HUES6 (cell line): ENCODE results near the gene MRPS7.

Experiments used
- H3K27ac ChIP-seq: 2 replicates; pipeline ENCODE4 v1.7.0; 2013; ENCODE audit warnings: low read depth, mild to moderate bottlenecking, low read length, inconsistent platforms
- H3K27me3 ChIP-seq: 2 replicates; pipeline ENCODE4 v1.6.1; 2013; ENCODE audit warnings: low read length; ENCODE audit not compliant: control insufficient read depth, insufficient read depth
- H3K36me3 ChIP-seq: 2 replicates; pipeline ENCODE4 v1.6.1; 2013; ENCODE audit warnings: low read length; ENCODE audit not compliant: control insufficient read depth, insufficient read depth
- H3K4me1 ChIP-seq: 2 replicates; pipeline ENCODE4 v1.6.1; 2013; ENCODE audit warnings: low read length; ENCODE audit not compliant: control insufficient read depth, insufficient read depth
- H3K4me3 ChIP-seq: 2 replicates; pipeline ENCODE4 v1.5.1; 2013; ENCODE audit warnings: low read depth, low read length
- H3K9ac ChIP-seq: one replicate; pipeline ENCODE4 v1.6.1; 2013; ENCODE audit warnings: mild to moderate bottlenecking, low read length
- H3K9me3 ChIP-seq: 2 replicates; pipeline ENCODE4 v1.6.1; 2013; ENCODE audit warnings: low read depth, low read length; ENCODE audit not compliant: control insufficient read depth, insufficient read depth

Gene MRPS7

DNA sequence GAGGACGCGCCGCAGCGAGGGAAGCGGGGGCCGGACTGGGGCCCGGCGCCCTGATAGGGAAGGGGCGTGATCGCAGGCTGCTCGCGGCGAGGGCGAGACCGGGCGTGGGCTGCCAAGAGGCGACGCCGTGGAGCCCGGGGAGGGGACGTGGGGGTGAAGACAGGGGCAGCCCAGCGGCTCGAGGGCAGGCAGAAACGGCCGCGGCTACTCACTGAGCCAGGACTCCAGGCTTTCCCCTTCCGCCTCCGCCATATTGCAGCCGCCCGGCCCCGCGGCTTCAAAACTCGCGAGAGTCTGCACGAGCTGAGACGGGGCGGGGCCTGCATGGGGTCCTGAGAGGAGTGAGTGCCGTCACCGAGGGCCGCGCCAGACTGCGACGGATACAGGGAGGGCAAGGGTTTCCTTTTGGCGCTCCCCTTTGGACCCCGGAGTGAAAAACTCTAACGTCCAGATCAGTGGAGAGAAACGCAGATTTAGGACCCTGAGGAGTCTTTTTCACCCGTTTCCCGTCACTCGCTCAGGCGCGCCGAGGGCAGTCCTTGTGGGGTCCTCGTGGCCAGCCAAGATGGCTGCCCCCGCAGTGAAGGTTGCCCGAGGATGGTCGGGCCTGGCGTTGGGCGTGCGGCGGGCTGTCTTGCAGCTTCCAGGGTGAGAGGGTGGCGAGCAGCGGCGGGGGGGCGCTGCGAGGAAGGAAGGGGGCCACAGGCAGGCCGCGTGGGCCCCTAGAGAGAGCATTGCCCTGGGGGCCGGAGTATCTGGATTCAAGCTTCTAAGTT is at the start of gene MRPS7, which contains the start of gene GGA3:
Gene MRPS7 (plus strand): TSS at position 544 of the 776 bp plus-strand sequence. CDS start 22 bp downstream, at position 566.
Gene GGA3 (minus strand): TSS at position 271 of the 776 bp plus-strand sequence. CDS start 19 bp downstream, at position 252.
- peaks cover 30% of the 10 kb centered on the region for H3K36me3 ChIP-seq
- H3K9me3 ChIP-seq = no peaks in the 10 kb centered on the region
- peak within 1 kb of the TSS; percentile 98 for H3K27ac ChIP-seq
- peak within 1 kb of the TSS; percentile 96 for H3K4me3 ChIP-seq
- H3K27me3 ChIP-seq = no peaks in the 10 kb centered on the region
- H3K4me1 ChIP-seq = peaks cover 14% of the 10 kb centered on the region
- peak within 1 kb of the TSS; percentile 99 for H3K9ac ChIP-seq

- Histone ChIP-seq H3K4me3 (no peak overlapping the region), H3K4me1 (no peaks in the 10 kb centered on the region), H3K9me3 (no peaks in the 10 kb centered on the region), H3K27me3 (no peaks in the 10 kb centered on the region), H3K9ac (no peak overlapping the region), H3K36me3 (peaks cover 80% of the 10 kb centered on the region), H3K27ac (no peak overlapping the region)
Observed at GRCh38 chr17:75218131-75218530, 43.5 kb upstream of the MRPS7 start.

GRCh38 chr17:75219815-75220214 is 41.9 kb upstream of the MRPS7 start:
- no peak overlapping the region for H3K27ac ChIP-seq
- H3K9ac ChIP-seq = no peak overlapping the region
- H3K4me1 ChIP-seq = no peaks in the 10 kb centered on the region
- H3K9me3 ChIP-seq = no peaks in the 10 kb centered on the region
- no peak overlapping the region for H3K4me3 ChIP-seq
- H3K27me3 ChIP-seq = no peaks in the 10 kb centered on the region
- H3K36me3 ChIP-seq = peaks cover 76% of the 10 kb centered on the region

- no peaks in the 10 kb centered on the region for H3K9me3 ChIP-seq
- H3K36me3 ChIP-seq = peaks cover 72% of the 10 kb centered on the region
- no peaks in the 10 kb centered on the region for H3K27me3 ChIP-seq
Observed at GRCh38 chr17:75225016-75225415, 36.7 kb upstream of the MRPS7 start.

GRCh38 chr17:75227729-75228128 is 34.0 kb upstream of the MRPS7 start:
- Histone ChIP-seq H3K27me3 (no peaks in the 10 kb centered on the region), H3K9ac (no peak overlapping the region), H3K9me3 (no peaks in the 10 kb centered on the region), H3K36me3 (peaks cover 83% of the 10 kb centered on the region), H3K4me1 (no peaks in the 10 kb centered on the region), H3K4me3 (no peak overlapping the region), H3K27ac (no peak overlapping the region)

More at GRCh38 chr17:75225016-75225415, 36.7 kb upstream of the MRPS7 start:
- Histone ChIP-seq H3K9ac (no peak overlapping the region), H3K4me3 (no peak overlapping the region), H3K4me1 (no peaks in the 10 kb centered on the region), H3K27ac (no peak overlapping the region)

DNA sequence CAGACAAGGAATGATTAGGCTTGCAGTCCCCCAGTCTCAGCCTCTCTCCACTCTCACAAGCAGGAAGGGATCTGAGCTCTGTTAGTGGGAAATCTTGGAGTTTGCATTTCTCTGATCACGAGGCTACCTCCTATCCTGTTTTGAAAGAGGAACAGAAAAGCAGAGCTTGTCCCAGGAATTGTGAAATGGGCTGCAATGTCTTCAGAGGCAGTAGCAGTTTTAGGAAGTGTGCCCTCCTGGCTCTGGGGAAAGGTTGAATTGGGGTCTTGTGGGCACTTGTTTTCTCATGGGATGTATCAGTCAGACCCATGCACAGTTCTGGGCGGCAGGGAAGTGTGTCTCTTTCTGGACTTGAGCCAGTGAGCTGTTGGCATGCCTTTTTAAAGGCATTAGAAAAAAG is 33.4 kb upstream of the MRPS7 start:
- peaks cover 84% of the 10 kb centered on the region for H3K36me3 ChIP-seq
- no peak overlapping the region for H3K27ac ChIP-seq
- no peak overlapping the region for H3K9ac ChIP-seq
- no peaks in the 10 kb centered on the region for H3K27me3 ChIP-seq
- no peak overlapping the region for H3K4me3 ChIP-seq
- no peaks in the 10 kb centered on the region for H3K4me1 ChIP-seq
- H3K9me3 ChIP-seq = no peaks in the 10 kb centered on the region

DNA sequence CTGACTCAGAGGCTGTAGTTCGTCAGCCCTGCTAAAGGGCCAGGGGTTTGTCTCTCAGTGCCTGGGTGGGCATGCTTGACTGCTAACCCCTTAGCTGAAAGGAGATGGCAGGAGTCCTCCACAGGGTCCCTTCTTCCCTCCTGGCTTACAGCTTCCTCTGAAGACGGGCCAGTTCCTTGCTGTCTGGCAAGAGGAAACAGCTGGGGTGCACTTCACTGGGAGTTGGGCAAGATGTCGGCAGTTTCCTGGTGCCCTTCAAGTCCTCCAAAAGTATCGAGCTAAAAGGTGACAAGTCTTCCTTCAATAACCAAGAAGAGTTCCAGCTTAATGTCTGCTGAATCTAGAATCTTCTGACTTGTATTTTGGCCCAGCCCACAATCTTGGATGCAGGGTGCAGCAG is 32.8 kb upstream of the MRPS7 start:
- peaks cover 83% of the 10 kb centered on the region for H3K36me3 ChIP-seq

GRCh38 chr17:75231071-75231470 is 30.6 kb upstream of the MRPS7 start:
- H3K36me3 ChIP-seq = peaks cover 85% of the 10 kb centered on the region
- H3K9ac ChIP-seq = no peak overlapping the region
- H3K9me3 ChIP-seq = no peaks in the 10 kb centered on the region
- H3K4me3 ChIP-seq = no peak overlapping the region
- H3K27ac ChIP-seq = no peak overlapping the region
- no peaks in the 10 kb centered on the region for H3K27me3 ChIP-seq
- no peaks in the 10 kb centered on the region for H3K4me1 ChIP-seq

More for the DNA sequence above, 32.8 kb upstream of the MRPS7 start:
- H3K27me3 ChIP-seq = no peaks in the 10 kb centered on the region
- no peak overlapping the region for H3K27ac ChIP-seq
- no peaks in the 10 kb centered on the region for H3K4me1 ChIP-seq
- H3K4me3 ChIP-seq = no peak overlapping the region
- no peak overlapping the region for H3K9ac ChIP-seq
- no peaks in the 10 kb centered on the region for H3K9me3 ChIP-seq

DNA sequence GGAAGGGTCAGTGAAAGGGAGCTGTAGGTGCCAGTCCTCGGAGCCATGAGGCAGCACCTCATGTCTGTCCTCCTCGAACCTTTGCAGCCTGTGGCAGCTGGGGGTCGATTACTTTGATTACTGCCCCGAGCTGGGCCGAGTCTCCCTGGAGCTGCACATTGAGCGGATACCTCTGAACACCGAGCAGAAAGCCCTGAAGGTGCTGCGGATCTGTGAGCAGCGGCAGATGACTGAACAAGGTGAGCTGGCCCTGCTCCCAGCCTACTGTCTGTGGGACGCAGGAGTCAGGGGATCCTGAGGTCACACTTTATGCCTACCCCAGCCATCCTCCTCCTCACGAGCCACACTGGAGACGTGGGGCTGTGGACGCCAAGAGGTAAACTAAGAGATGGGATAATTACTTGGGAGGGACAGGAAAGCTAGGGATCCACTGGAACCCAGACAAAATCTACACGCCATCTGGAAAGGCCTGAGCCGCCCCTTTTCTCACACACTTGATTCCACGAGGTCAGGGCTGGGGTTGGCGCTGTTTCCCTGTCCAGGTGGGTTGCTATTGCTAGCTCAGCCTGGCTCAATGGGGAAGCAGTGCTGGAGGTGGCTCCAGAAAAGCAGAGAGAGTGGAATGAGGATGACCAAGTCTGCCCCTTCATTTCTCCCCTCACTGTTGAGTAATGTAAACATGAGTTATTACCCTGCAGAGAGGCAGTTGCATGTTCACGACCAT is 29.8 kb upstream of the MRPS7 start:
- no peak overlapping the region for H3K27ac ChIP-seq
- H3K4me3 ChIP-seq = no peak overlapping the region
- H3K27me3 ChIP-seq = no peaks in the 10 kb centered on the region
- H3K9ac ChIP-seq = no peak overlapping the region
- H3K9me3 ChIP-seq = no peaks in the 10 kb centered on the region
- peaks cover 85% of the 10 kb centered on the region for H3K36me3 ChIP-seq
- H3K4me1 ChIP-seq = no peaks in the 10 kb centered on the region

DNA sequence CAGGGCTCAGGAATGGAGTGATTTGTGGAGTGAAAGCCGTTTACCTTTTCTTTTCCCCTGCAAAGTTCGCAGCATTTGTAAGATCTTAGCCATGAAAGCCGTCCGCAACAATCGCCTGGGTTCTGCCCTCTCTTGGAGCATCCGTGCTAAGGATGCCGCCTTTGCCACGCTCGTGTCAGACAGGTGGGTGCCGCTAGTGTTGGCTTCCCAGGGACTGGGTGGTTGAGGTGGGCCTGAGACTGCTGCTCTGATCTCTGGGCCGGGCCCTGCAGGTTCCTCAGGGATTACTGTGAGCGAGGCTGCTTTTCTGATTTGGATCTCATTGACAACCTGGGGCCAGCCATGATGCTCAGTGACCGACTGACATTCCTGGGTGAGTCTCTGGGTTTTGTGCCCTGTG is 28.9 kb upstream of the MRPS7 start:
- H3K27me3 ChIP-seq = no peaks in the 10 kb centered on the region
- H3K9me3 ChIP-seq = no peaks in the 10 kb centered on the region
- H3K4me3 ChIP-seq = no peak overlapping the region
- no peak overlapping the region for H3K27ac ChIP-seq
- H3K9ac ChIP-seq = no peak overlapping the region
- peaks cover 88% of the 10 kb centered on the region for H3K36me3 ChIP-seq
- H3K4me1 ChIP-seq = no peaks in the 10 kb centered on the region
